ENCODE data around the gene ZFAND3. TPM values are rescaled to one million over a fixed set of nuclear protein-coding genes. Genes with fewer than 3 reads are reported as not detected.

ZFAND3 gene
- total RNA-seq, 1 donor from 2014 or later: 84.4 TPM

GRCh38 chr6:38161331-38161730, 341.8 kb downstream of the ZFAND3 start:
- TF ChIP-seq CTCF (IDR thresholded peaks at IDR 0.05): no peak
- H3K27me3 Mint-ChIP-seq (ENCODE audit: unreplicated experiment): no peaks in the 10 kb centered on the region
- DNase-seq (ENCODE audit: extremely low spot score, unreplicated experiment): no peak
- peaks cover 3% of the 10 kb centered on the region for H3K4me1 Mint-ChIP-seq (ENCODE audit: unreplicated experiment)
- no peaks in the 10 kb centered on the region for H3K9me3 Mint-ChIP-seq (ENCODE audit: unreplicated experiment)
- peaks cover 22% of the 10 kb centered on the region for H3K36me3 Mint-ChIP-seq (ENCODE audit: unreplicated experiment)
- no peak overlapping the region for H3K4me3 Mint-ChIP-seq (ENCODE audit: unreplicated experiment)
- H3K27ac Mint-ChIP-seq (ENCODE audit: unreplicated experiment): no peak overlapping the region

- Mint-ChIP-seq H3K4me1 (ENCODE audit: unreplicated experiment) (peaks cover 3% of the 10 kb centered on the region), H3K4me3 (ENCODE audit: unreplicated experiment) (no peak overlapping the region), H3K27ac (ENCODE audit: unreplicated experiment) (no peak overlapping the region), H3K9me3 (ENCODE audit: unreplicated experiment) (no peaks in the 10 kb centered on the region), H3K27me3 (ENCODE audit: unreplicated experiment) (no peaks in the 10 kb centered on the region), H3K36me3 (ENCODE audit: unreplicated experiment) (peaks cover 22% of the 10 kb centered on the region)
- DNase-seq (ENCODE audit: extremely low spot score, unreplicated experiment): no peak
- no peak for TF ChIP-seq CTCF (IDR thresholded peaks at IDR 0.05)
Measured at GRCh38 chr6:38161754-38162492, 342.4 kb downstream of the ZFAND3 start.

- no peak for TF ChIP-seq CTCF (IDR thresholded peaks at IDR 0.05)
- Mint-ChIP-seq H3K27me3 (ENCODE audit: unreplicated experiment) (no peaks in the 10 kb centered on the region), H3K4me1 (ENCODE audit: unreplicated experiment) (peaks cover 3% of the 10 kb centered on the region), H3K4me3 (ENCODE audit: unreplicated experiment) (no peak overlapping the region), H3K27ac (ENCODE audit: unreplicated experiment) (no peak overlapping the region), H3K36me3 (ENCODE audit: unreplicated experiment) (peaks cover 22% of the 10 kb centered on the region), H3K9me3 (ENCODE audit: unreplicated experiment) (no peaks in the 10 kb centered on the region)
- DNase-seq (ENCODE audit: extremely low spot score, unreplicated experiment): no peak
Measured at GRCh38 chr6:38162493-38163185, 343.1 kb downstream of the ZFAND3 start.

GRCh38 chr6:38163186-38164130, 343.9 kb downstream of the ZFAND3 start:
- Mint-ChIP-seq H3K4me3 (ENCODE audit: unreplicated experiment) (no peak overlapping the region), H3K36me3 (ENCODE audit: unreplicated experiment) (peaks cover 18% of the 10 kb centered on the region), H3K27ac (ENCODE audit: unreplicated experiment) (no peak overlapping the region), H3K4me1 (ENCODE audit: unreplicated experiment) (peaks cover 3% of the 10 kb centered on the region), H3K9me3 (ENCODE audit: unreplicated experiment) (no peaks in the 10 kb centered on the region), H3K27me3 (ENCODE audit: unreplicated experiment) (no peaks in the 10 kb centered on the region)
- no peak for DNase-seq (ENCODE audit: extremely low spot score, unreplicated experiment)
- TF ChIP-seq CTCF (IDR thresholded peaks at IDR 0.05): no peak
